Heart left ventricle (tissue), 16 donors: ENCODE results near the gene SH3D19. TPM values are rescaled to one million over a fixed set of nuclear protein-coding genes. Genes with fewer than 3 reads are reported as not detected.
A peak's percentile ranks its signal among the peaks of the same experiment; 100 is the strongest.
"Not testable (repeated sequence)": the region's sequence is repeated elsewhere in the genome, so short reads cannot be mapped to it uniquely, and the experiment has no call there.

ENCODE experiments used
- ATAC-seq, 4 donors: fragments of 200-7000 bp; cut with Tn5 transposase; one replicate each; pipeline ENCODE4 v1.9.1; 2020 to 2022; ENCODE audit warnings: moderate library complexity in 4 of 4, mild to moderate bottlenecking in 3 of 4, moderate number of reproducible peaks in 1 of 4
- DNase-seq, 5 donors: peaks; one replicate each; pipeline ENCODE4 v3.0.0-alpha.2; 2020
- H3K27ac ChIP-seq, 12 donors: fragments of 200-600 bp; sonication (generic) in 4 of 12; one replicate each; pipeline versions ENCODE4 v1.5.0 to v1.8.0; 2016 to 2022; ENCODE audit warnings: mild to moderate bottlenecking in 2 of 12
- H3K27me3 ChIP-seq, 9 donors: fragments of 200-600 bp; sonication (generic) in 2 of 9; one replicate each; pipeline versions ENCODE4 v1.5.1 to v1.8.0; 2016 to 2022; ENCODE audit warnings: mild to moderate bottlenecking in 3 of 9
- H3K36me3 ChIP-seq, 9 donors: fragments of 200-600 bp; sonication (generic) in 2 of 9; one replicate each; pipeline versions ENCODE4 v1.5.0 to v1.8.0; 2018 to 2022; ENCODE audit warnings: mild to moderate bottlenecking in 2 of 9
- H3K4me1 ChIP-seq, 12 donors: fragments of 200-600 bp; sonication (generic) in 4 of 12; one replicate each; pipeline versions ENCODE4 v1.5.0 to v1.8.0; 2016 to 2022; ENCODE audit warnings: mild to moderate bottlenecking in 3 of 12
- H3K4me3 ChIP-seq, 12 donors: fragments of 200-600 bp; sonication (generic) in 4 of 12; one replicate each; pipeline versions ENCODE4 v1.5.0 to v1.8.0; 2017 to 2022; ENCODE audit warnings: mild to moderate bottlenecking in 9 of 12, moderate library complexity in 4 of 12
- H3K9me3 ChIP-seq, 12 donors: fragments of 200-600 bp; sonication (generic) in 4 of 12; one replicate each; pipeline versions ENCODE4 v1.5.0 to v1.8.0; 2016 to 2022; ENCODE audit warnings: mild to moderate bottlenecking in 1 of 12
- POLR2A ChIP-seq, 2 donors: fragments of 450-650 bp; IDR thresholded peaks; one replicate each; pipeline ENCODE4 v1.6.1; 2017; ENCODE audit warnings: antibody characterized with exemption in 2 of 2, mild to moderate bottlenecking in 2 of 2, moderate library complexity in 2 of 2
- WGBS, 4 donors: extraction: QIAGEN DNeasy Blood & Tissue Kit in 2 of 4; methylation state at CpG; one replicate each; pipeline versions ENCODE4 v1.1.5 to v1.1.7; 2013 to 2018; 5-methylcytosine and 5-hydroxymethylcytosine counted together
- intact Hi-C, 10 donors: fragments of 100-400 bp; cut with DNase I; formaldehyde crosslinking; loops; one replicate each; pipeline versions ENCODE4 v1.11.1 to v1.14.2; 2022
- polyA plus RNA-seq, 2 donors: library from polyadenylated mRNA; stranded (reverse); fragments of 200-250 nt; gene quantifications; one replicate each; pipeline ENCODE4 v1.2.3, GENCODE V29; 2013
- total RNA-seq, 9 donors: library from RNA; depleted of rRNA in 2 of 9; stranded (reverse); fragments of >200 nt in 2 of 9; fragmentation: NEBNext Ultra II Directional in 3 of 9; extraction: Animal tissue kit (Norgen Biotek cat#: 25700) in 3 of 9; gene quantifications; one replicate each; pipeline versions ENCODE4 v1.1.0 to v1.2.4, GENCODE V29; 2016 to 2023
- TF ChIP-seq, protein P1 (sequence below), 12 donors: fragments of 200-600 bp; sonication (generic) in 4 of 12; IDR thresholded peaks; one replicate each; pipeline versions ENCODE4 v1.5.0 to v1.8.0; 2018 to 2022; ENCODE audit warnings: antibody characterized with exemption in 12 of 12, mild to moderate bottlenecking in 5 of 12
- donor health status: ischemic (EF 13 %, LVEDD 7.1; RV severe dilation, severe dysfunction).
- donor health status: healthy with polysubstance abuse.
- donor health status: DM: no; HTN: yes; CAD: no.
- donor health status: DM: no; HTN: no; CAD: no.
- donor health status: ischemic (EF 25% LVEDD 6.9; RV normal size, moderate dysfunction).
- donor health status: ischemic (EF 25% LVEDD 5.7; RV mildly dilated, moderate dysfunction).
- donor health status: healthy.
- donor health status: DM: yes; HTN: yes; CAD: no.
- donor health status: ischemic (EF 35%, LVEDD 5.7; RV mildly dilated, moderate dysfunction).
- donor health status: nonischemic (EF 11% LVEDD 7.7; RV severe dilation, severe dysfunction).
- donor health status: DM: yes; HTN: yes; CAD: no.
- donor health status: PGD.
- donor health status: ischemic (EF 29% LVEDD 5.4; RV normal size, mild dysfunction).
- donor health status: nonischemic (EF 23%, LVEDD 6.1; RV moderate dilation, normal function).

Gene SH3D19
- total and polyA plus RNA-seq, 11 donors: 60.4 to 173 (median 126) TPM

- no peak overlapping the region for H3K4me3 ChIP-seq
- no peaks in the 10 kb centered on the region for H3K36me3 ChIP-seq
- H3K27me3 ChIP-seq: no peaks in the 10 kb centered on the region
- intact Hi-C loops: no loop called here
- H3K27ac ChIP-seq: no peak overlapping the region
- WGBS, 4 donors: 79 to 88% (median 86%) methylated on average over 7 of the region's 7 CpGs
- TF ChIP-seq, protein P1, sequence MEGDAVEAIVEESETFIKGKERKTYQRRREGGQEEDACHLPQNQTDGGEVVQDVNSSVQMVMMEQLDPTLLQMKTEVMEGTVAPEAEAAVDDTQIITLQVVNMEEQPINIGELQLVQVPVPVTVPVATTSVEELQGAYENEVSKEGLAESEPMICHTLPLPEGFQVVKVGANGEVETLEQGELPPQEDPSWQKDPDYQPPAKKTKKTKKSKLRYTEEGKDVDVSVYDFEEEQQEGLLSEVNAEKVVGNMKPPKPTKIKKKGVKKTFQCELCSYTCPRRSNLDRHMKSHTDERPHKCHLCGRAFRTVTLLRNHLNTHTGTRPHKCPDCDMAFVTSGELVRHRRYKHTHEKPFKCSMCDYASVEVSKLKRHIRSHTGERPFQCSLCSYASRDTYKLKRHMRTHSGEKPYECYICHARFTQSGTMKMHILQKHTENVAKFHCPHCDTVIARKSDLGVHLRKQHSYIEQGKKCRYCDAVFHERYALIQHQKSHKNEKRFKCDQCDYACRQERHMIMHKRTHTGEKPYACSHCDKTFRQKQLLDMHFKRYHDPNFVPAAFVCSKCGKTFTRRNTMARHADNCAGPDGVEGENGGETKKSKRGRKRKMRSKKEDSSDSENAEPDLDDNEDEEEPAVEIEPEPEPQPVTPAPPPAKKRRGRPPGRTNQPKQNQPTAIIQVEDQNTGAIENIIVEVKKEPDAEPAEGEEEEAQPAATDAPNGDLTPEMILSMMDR (IDR thresholded peaks at IDR 0.05): no peak
- TF ChIP-seq POLR2A (IDR thresholded peaks at IDR 0.05): no peak
- H3K4me1 ChIP-seq: peaks cover 0 to 53% (median 14%) of the 10 kb centered on the region in 12 donors
- DNase-seq: no peak
- H3K9me3 ChIP-seq: peaks cover 0 to 24% (median 0%) of the 10 kb centered on the region in 12 donors
- ATAC-seq: no peak
Measured at GRCh38 chr4:151287409-151287808, 38.0 kb downstream of the SH3D19 start.

- Histone ChIP-seq H3K27ac (peak overlapping the region in 8 of 12 donors; percentile 28 to 61 (median 39)), H3K4me1 (peaks cover 0 to 60% (median 10%) of the 10 kb centered on the region in 12 donors), H3K27me3 (no peaks in the 10 kb centered on the region), H3K36me3 (no peaks in the 10 kb centered on the region), H3K4me3 (no peak overlapping the region), H3K9me3 (peaks cover 0 to 17% (median 0%) of the 10 kb centered on the region in 12 donors)
- no peak for TF ChIP-seq POLR2A (IDR thresholded peaks at IDR 0.05)
- TF ChIP-seq, protein P1 (IDR thresholded peaks at IDR 0.05): no peak
- DNase-seq (no peak), ATAC-seq (peak in 3 of 4 donors; percentile 51 to 63 (median 62))
- 35 to 40% (median 37%) methylated on average over 4 of the region's 4 CpGs for WGBS, 4 donors
- intact Hi-C loops: loop anchor here in 4 of 10 donors (5.0 kb wide), 2 partner anchors 38 to 43 kb away; partner anchors contain the start of gene SH3D19 (in 1 of the 4)
Measured at GRCh38 chr4:151284534-151285245, 40.7 kb downstream of the SH3D19 start.

GRCh38 chr4:151276787-151277562 is 48.4 kb downstream of the SH3D19 start, which contains the start of gene PRSS48:
PRSS48 (plus strand) TSS chr4:151277161; CDS start chr4:151277173, 12 bp downstream.
- no peak within 1 kb of the TSS for H3K4me3 ChIP-seq
- H3K36me3 ChIP-seq: no peaks in the 10 kb centered on the region
- intact Hi-C loops: loop anchor here in 9 of 10 donors (1.0 to 10.0 kb wide), 5 partner anchors 48 to 86 kb away; partner anchors contain the start of gene SH3D19 (in 2 of the 9)
- no peaks in the 10 kb centered on the region for H3K27me3 ChIP-seq
- no peaks in the 10 kb centered on the region for H3K9me3 ChIP-seq
- WGBS, 4 donors: 61 to 75% (median 69%) methylated on average over 5 to 7 of the region's 7 CpGs
- peaks cover 0 to 60% (median 11%) of the 10 kb centered on the region in 12 donors for H3K4me1 ChIP-seq
- DNase-seq: peak; percentile 54 to 75 (median 59)
- ATAC-seq: peak; percentile 47 to 81 (median 78)
- TF ChIP-seq POLR2A (IDR thresholded peaks at IDR 0.05): no peak
- TF ChIP-seq, protein P1 (IDR thresholded peaks at IDR 0.05): peak; percentile 60 to 80 (median 70)
- no peak within 1 kb of the TSS for H3K27ac ChIP-seq

GRCh38 chr4:151268905-151269304 is 56.5 kb downstream of the SH3D19 start:
- not testable (repeated sequence) for H3K9me3 ChIP-seq

More at GRCh38 chr4:151268905-151269304, 56.5 kb downstream of the SH3D19 start:
- intact Hi-C loops, H3K27me3 ChIP-seq, H3K27ac ChIP-seq, H3K4me3 ChIP-seq, DNase-seq, H3K36me3 ChIP-seq, ATAC-seq: not testable (repeated sequence)
- peaks cover 0 to 27% (median 2%) of the 10 kb centered on the region in 12 donors for H3K4me1 ChIP-seq
